Astrocyte of the cerebellum (primary cell): ENCODE data around the gene SLC4A1AP.

Experiments used
- DNase-seq: peaks from one replicate; pipeline ENCODE4 v3.0.0-alpha.2; 2011; ENCODE audit warnings: low read depth
- H3K4me3 ChIP-seq: 2 replicates; pipeline ENCODE4 v1.5.1; 2011; ENCODE audit warnings: mild to moderate bottlenecking, low read depth, low read length, moderate library complexity
- CTCF ChIP-seq: IDR thresholded peaks from 2 replicates; pipeline ENCODE4 v1.5.1; 2012; ENCODE audit warnings: low read length, low read depth, moderate library complexity, mild to moderate bottlenecking; ENCODE audit errors: missing control alignments
- in situ Hi-C: cut with HindIII; loops from 2 replicates; pipeline ENCODE4 v1.10.0; 2017; ENCODE audit warnings: low sequenced_read_pairs

Gene SLC4A1AP

GRCh38 chr2:27652790-27653189 is 10.9 kb upstream of the SLC4A1AP start:
- no peak overlapping the region for H3K4me3 ChIP-seq
- in situ Hi-C loops, result no loop called here
- no peak for DNase-seq
- no peak for TF ChIP-seq CTCF

DNA sequence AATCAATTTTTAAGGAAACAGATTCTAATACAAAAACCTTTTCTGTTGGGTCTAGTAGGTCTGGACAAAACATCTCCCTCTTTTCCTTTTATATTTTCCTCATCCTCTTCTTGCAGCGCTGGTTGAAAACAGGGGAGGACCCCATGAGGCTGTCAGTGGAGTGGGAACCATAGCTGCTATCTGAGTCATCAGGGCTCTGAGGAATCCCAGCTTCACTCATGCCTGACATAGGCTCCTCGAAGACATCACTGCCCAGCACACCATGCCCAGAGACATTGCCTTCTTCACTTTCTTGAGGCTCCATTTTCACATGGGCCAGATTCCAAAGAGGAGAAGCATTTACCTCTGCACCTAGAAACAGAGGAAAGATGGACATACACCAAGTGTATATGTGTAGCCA is 10.3 kb upstream of the SLC4A1AP start:
- TF ChIP-seq CTCF, result no peak
- no peak for DNase-seq
- H3K4me3 ChIP-seq, result no peak overlapping the region
- in situ Hi-C loops, result no loop called here

- TF ChIP-seq CTCF, result no peak
- in situ Hi-C loops, result no loop called here
- DNase-seq, result peak; percentile 90
- H3K4me3 ChIP-seq, result no peak overlapping the region
These were observed 8.3 kb upstream of the SLC4A1AP start for GRCh38 chr2:27655155-27655951.

DNA sequence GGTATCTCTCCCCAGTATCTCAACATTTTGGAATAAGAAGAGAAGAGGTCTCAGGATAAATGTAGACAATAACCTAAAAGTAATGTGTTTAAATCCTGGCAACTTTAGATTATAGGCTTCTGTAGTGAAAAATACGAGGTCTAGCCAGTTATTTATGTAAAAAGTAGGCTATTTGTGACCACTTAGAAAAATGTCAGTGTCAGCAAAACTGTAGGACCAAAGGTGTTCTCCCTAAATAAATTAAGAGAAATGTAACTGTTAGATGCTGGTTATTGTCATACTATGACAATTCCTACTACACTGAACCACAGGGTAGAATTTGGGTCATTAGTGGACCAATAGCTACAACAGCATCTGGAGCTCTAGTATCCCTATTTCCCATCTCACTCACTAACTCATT is 2.3 kb upstream of the SLC4A1AP start:
- H3K4me3 ChIP-seq, result no peak overlapping the region
- TF ChIP-seq CTCF, result no peak
- DNase-seq, result no peak
- in situ Hi-C loops, result no loop called here

DNA sequence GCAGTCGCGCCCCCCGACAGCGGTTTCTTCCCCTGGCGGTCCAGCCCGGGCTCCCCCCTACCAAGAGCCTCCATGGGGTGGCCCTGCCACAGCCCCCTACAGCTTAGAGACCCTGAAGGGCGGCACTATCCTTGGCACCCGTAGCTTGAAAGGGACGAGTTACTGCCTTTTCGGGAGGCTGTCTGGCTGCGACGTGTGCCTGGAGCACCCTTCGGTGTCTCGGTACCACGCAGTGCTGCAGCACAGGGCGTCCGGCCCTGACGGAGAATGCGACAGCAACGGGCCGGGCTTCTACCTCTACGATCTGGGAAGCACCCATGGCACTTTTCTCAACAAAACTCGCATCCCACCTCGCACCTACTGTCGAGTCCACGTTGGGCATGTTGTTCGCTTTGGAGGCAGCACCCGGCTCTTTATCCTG is 475 bp downstream of the SLC4A1AP start:
- no peak for DNase-seq
- H3K4me3 ChIP-seq, result peak overlapping the region; percentile 95
- TF ChIP-seq CTCF, result no peak
- in situ Hi-C loops, result no loop called here

DNA sequence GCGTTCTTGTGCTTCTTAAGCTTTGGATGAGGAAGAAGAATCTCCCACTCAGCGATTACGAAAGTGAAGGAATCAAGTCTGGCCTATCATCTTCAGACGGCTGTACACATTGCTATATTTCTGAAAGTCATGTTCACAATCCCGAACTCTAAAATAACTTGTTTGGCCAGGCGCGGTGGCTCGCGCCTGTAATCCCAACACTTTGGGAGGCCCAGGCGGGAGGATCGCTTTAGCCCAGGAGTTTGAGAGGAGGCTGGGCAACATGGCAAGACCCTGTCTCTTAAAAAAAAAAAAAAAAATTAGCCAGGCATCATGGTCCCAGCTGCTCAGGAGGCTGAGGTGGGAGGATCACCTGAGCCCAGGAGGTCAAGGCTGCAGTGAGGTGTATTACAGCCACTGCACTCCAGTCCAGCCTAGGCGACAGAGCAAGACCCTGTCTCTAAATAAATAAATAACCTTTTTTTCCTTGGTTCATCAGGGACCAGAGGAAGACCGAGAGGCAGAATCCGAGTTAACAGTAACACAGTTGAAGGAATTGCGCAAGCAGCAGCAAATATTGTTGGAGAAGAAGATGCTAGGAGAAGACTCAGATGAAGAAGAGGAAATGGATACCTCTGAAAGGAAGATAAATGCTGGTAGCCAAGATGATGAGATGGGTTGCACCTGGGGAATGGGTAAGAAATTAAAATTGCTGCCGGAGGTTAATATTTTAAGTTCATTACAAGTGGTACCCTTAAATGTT is 1.1 kb downstream of the SLC4A1AP start:
- TF ChIP-seq CTCF, result no peak
- in situ Hi-C loops, result no loop called here
- DNase-seq, result no peak
- peak overlapping the region; percentile 95 for H3K4me3 ChIP-seq
